Activated CD8-positive, alpha-beta memory T cell treated with anti-CD3 and anti-CD28 coated beads, Interleukin-2, amount 50 U/mL, for 24 hours (primary cell): ENCODE results near the gene THAP9.

Source experiments
- DNase-seq: peaks from one replicate; pipeline ENCODE4 v3.0.0-alpha.2; 2020; ENCODE audit errors: extremely low read depth

THAP9 gene

DNA sequence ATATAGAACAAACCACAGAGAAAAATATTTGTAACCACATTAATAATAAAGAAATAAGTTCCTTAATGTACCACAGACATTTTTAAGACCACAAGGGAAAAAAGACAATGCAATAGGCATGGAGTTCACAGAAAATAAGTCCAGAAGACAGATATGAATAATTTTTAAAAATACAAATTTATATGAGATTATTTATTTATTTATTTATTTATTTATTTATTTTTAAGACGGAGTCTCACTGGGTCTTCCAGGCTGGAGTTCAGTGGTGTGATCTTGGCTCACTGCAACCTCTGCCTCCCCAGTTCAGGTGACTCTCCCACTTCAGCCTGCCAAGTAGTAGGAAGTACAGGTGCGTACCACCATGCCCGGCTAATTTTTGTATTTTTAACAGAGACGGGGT is 53.7 kb downstream of the THAP9 start:
- no peak for DNase-seq

DNA sequence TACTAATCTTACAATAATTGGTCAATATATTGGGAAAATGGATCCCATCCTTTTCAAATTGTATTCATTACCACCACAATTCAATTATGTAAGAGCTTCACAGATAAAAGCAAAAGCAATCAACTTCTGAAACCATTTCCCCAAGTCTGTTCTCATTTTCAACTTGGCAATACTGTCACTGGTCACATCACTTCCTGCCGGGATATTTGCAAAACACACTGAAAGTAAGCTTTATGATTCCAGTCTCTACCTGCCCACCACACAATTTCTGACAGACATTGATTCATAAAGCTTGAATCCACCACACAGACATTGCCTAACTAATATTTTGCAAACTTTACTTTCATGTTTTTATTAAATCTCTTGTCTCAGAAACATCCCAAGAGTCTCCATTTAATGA is 56.5 kb downstream of the THAP9 start:
- no peak for DNase-seq

DNA sequence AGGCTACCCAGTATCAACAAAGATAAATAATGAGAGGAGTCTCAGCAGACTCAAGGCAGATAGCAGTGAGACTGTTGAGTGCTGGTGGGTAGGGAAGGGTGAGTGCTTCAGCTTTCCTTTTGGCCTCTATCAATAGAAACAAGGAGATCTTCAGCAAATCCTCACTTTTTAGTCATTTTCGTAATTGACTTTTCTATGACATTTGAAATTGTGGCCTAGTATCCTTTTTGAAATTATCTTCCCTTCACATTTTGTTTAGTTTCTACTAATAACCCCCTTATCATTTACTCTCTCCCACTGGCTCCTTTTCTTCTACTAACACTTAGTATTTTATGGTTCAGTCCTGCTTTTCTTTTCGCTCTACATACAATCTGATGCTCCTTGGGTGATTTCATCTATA is 65.2 kb downstream of the THAP9 start:
- no peak for DNase-seq

DNA sequence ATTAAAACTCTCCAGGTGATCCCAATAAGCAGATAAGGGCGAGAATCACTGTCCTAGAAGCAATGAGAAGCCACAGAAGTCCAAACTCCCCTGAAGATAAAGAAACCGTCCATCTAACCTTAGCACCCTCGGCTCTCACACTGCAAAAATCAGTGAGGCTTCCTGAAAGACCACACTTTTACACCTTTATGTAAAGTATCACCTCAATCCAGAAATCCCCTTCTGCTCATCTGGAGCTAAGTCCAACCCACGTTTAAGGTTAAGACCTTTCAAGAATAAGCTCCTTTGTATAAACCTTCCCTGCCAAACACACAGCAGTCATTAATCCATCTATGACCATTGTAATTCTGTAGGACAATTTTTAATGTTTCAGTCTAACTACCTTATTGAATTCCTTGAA is 68.4 kb downstream of the THAP9 start:
- no peak for DNase-seq

DNA sequence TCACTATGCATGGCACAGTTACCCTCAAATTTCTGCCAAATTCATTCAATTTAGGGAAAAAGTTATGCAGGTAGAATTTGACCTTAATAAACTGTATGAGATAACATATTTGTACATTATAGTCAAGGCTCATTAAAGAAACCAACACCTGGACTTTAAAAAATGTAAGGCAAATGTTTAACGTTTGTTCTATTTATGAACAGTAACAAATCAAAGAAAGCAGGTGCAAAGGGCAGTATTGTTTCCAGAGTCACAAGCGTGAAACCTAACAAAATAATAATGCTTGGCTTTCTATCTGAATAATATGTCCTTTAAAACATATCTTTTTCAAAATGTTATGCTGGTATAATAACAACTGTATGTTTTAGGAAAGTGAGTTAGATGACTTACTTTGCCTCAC is 68.9 kb downstream of the THAP9 start:
- DNase-seq: no peak
